GM18508 (cell line): ENCODE data around the gene BMERB1.
"Not testable (repeated sequence)": the region's sequence is repeated elsewhere in the genome, so short reads cannot be mapped to it uniquely, and the experiment has no call there.

Source experiments
- ATAC-seq: cut with Tn5 transposase; IDR thresholded peaks from one replicate; pipeline ENCODE4 v1.9.1; 2021; ENCODE audit warnings: moderate number of reproducible peaks; ENCODE audit not compliant: insufficient read depth, unreplicated experiment

The BMERB1 gene

GRCh38 chr16:15434425-15435215 is at the start of gene BMERB1:
Gene BMERB1 (plus strand): TSS chr16:15434588. CDS start chr16:15434654, 66 bp downstream.
- no peak for ATAC-seq

- not testable (repeated sequence) for ATAC-seq
Measured at GRCh38 chr16:15388060-15388459, 46.3 kb upstream of the BMERB1 start.

GRCh38 chr16:15389916-15390315 is 44.5 kb upstream of the BMERB1 start:
- not testable (repeated sequence) for ATAC-seq

GRCh38 chr16:15393025-15393424 is 41.4 kb upstream of the BMERB1 start:
- not testable (repeated sequence) for ATAC-seq

- not testable (repeated sequence) for ATAC-seq
Measured at GRCh38 chr16:15395631-15396508, 38.5 kb upstream of the BMERB1 start, which contains the start of gene MPV17L. Gene MPV17L (plus strand): TSS chr16:15395754. CDS start chr16:15395898, 144 bp downstream.

GRCh38 chr16:15396509-15396829 is 37.9 kb upstream of the BMERB1 start:
- not testable (repeated sequence) for ATAC-seq

- ATAC-seq = no peak
Measured at GRCh38 chr16:15396948-15397594, 37.3 kb upstream of the BMERB1 start.

GRCh38 chr16:15398618-15399316 is 35.6 kb upstream of the BMERB1 start:
- no peak for ATAC-seq

- ATAC-seq = no peak
Measured at GRCh38 chr16:15399317-15399716, 35.1 kb upstream of the BMERB1 start.

- not testable (repeated sequence) for ATAC-seq
Measured at GRCh38 chr16:15400314-15400713, 34.1 kb upstream of the BMERB1 start.

GRCh38 chr16:15401972-15402371 is 32.4 kb upstream of the BMERB1 start:
- ATAC-seq = no peak

- ATAC-seq = no peak
Measured at GRCh38 chr16:15403392-15403995, 30.9 kb upstream of the BMERB1 start.

GRCh38 chr16:15404091-15404490 is 30.3 kb upstream of the BMERB1 start:
- ATAC-seq = not testable (repeated sequence)

GRCh38 chr16:15404792-15405191 is 29.6 kb upstream of the BMERB1 start:
- ATAC-seq = no peak

- ATAC-seq = not testable (repeated sequence)
Measured at GRCh38 chr16:15407756-15408155, 26.6 kb upstream of the BMERB1 start.

GRCh38 chr16:15409476-15409875 is 24.9 kb upstream of the BMERB1 start:
- not testable (repeated sequence) for ATAC-seq

- no peak for ATAC-seq
Measured at GRCh38 chr16:15415511-15415985, 18.8 kb upstream of the BMERB1 start.

GRCh38 chr16:15417197-15417596 is 17.2 kb upstream of the BMERB1 start:
- ATAC-seq = no peak

GRCh38 chr16:15418206-15418605 is 16.2 kb upstream of the BMERB1 start:
- ATAC-seq = no peak
